ENCODE data around the gene SLC9A3. TPM values are rescaled to one million over a fixed set of nuclear protein-coding genes. Genes with fewer than 3 reads are reported as not detected.

Gene SLC9A3
- total and polyA plus RNA-seq, 3 experiments from 2014 or later: 2.4 to 2.6 (median 2.5) TPM

DNA sequence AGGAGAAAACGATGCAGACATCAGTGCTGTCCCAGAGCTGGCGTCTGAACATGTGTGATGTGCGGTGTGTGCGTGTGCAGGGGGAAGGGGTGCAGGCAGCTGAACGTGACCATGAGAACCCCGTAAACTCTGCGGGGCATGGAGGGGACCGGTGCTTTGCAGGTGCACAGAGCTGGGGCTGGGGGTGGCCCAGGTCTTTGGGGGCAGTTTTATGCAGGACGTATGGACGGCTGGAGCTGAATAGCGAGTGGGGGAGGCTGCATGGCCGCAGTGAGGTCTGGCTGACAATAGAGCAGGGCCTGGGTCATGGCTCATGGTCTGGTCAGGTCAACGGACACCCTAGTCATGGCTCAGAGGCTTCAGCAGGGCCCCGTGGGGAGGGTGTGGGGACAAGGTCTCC, 84.6 kb downstream of the SLC9A3 start:
- Mint-ChIP-seq H3K9me3 (no peaks in the 10 kb centered on the region), H3K27ac (peak overlapping the region in 1 of 8 donors; percentile 70), H3K27me3 (peaks cover 2 to 14% of the 10 kb centered on the region in 2 donors), H3K4me1 (peaks cover 10 to 25% (median 15%) of the 10 kb centered on the region in 3 donors), H3K4me3 (peak overlapping the region in 3 of 7 donors; percentile 38 to 78 (median 56)), H3K36me3 (peaks cover 0 to 4% (median 0%) of the 10 kb centered on the region in 3 donors)
- H3K27ac ChIP-seq (ENCODE audit: low read depth, low read length): no peak overlapping the region
- ChIA-PET CTCF (interaction anchor here (1.1 kb wide), 1 partner anchor 9 kb away, joined by 3 read pairs; no protein-coding TSS in a partner anchor), POLR2A (interaction anchor here (0.6 kb wide), 1 partner anchor 32 kb away, joined by 3 read pairs; no protein-coding TSS in a partner anchor)
- no peaks in the 10 kb centered on the region for H3K27me3 ChIP-seq (ENCODE audit: insufficient read depth, low read length, poor library complexity, severe bottlenecking)
- no peak for DNase-seq
- H3K4me3 ChIP-seq (ENCODE audit: low read length): no peak overlapping the region
- H3K36me3 ChIP-seq (ENCODE audit: insufficient read depth, low read length): no peaks in the 10 kb centered on the region
- peaks cover 20% of the 10 kb centered on the region for H3K4me1 ChIP-seq (ENCODE audit: insufficient read depth, low read length)
- no peaks in the 10 kb centered on the region for H3K9me3 ChIP-seq (ENCODE audit: low read length)

DNA sequence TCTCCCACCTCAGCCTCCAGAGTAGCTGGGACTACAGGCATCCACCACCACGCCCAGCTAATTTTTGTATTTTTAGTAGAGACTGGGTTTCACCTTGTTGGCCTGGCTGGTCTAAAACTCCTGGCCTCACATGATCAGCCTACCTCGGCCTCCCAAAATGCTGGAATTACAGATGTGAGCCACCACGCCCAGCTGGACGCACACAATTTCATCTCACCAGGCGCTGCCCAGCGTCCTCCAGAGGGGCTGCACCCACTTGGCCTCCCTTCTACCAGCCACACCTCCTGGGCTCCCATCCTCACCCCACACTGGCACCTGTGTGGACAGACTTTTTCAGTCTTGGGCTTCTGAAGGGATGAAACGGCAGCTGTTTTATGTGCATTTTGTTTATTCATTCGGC, 85.1 kb downstream of the SLC9A3 start:
- Histone ChIP-seq H3K4me3 (ENCODE audit: low read length) (no peak overlapping the region), H3K27me3 (ENCODE audit: insufficient read depth, low read length, poor library complexity, severe bottlenecking) (no peaks in the 10 kb centered on the region), H3K36me3 (ENCODE audit: insufficient read depth, low read length) (no peaks in the 10 kb centered on the region), H3K9me3 (ENCODE audit: low read length) (no peaks in the 10 kb centered on the region), H3K27ac (ENCODE audit: low read depth, low read length) (no peak overlapping the region), H3K4me1 (ENCODE audit: insufficient read depth, low read length) (peaks cover 17% of the 10 kb centered on the region)
- Mint-ChIP-seq H3K9me3 (no peaks in the 10 kb centered on the region), H3K27ac (no peak overlapping the region), H3K4me3 (no peak overlapping the region), H3K4me1 (peaks cover 6 to 21% (median 11%) of the 10 kb centered on the region in 3 donors), H3K36me3 (peaks cover 0 to 3% (median 0%) of the 10 kb centered on the region in 3 donors), H3K27me3 (peaks cover 2 to 14% of the 10 kb centered on the region in 2 donors)
- POLR2A ChIA-PET: interaction anchor here (0.6 kb wide), 1 partner anchor 32 kb away, joined by 3 read pairs; no protein-coding TSS in a partner anchor
- no peak for DNase-seq
- CTCF ChIA-PET: interaction anchor here (1.1 to 2.3 kb wide), 2 partner anchors 7 to 8 kb away, joined by 3 to 8 read pairs; no protein-coding TSS in a partner anchor

DNA sequence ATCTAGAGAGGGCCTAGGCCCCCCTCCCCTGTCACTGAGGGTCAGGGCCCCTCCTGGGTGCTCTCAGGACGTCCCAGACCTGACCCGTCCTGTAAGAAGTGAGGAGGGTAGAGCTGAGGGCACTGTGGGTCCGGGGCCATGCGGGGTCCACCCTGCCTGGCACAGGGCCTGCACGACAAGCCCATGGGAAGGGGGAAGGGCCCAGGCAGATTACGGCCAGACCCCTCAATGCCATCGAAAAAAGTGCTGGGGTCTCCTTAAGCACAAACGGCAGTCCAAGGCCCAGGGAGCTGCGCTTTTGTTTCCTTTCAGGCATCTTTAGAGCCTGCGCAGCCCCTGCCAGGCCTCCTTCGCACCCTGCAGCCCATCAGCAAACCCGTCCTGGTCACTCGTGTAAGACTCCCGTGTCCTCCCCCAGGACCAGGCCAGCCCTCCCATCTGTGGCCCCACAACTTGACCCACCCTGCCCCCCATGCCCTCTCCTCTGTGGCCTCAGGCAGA, 85.7 kb downstream of the SLC9A3 start:
- no peak overlapping the region for H3K27ac Mint-ChIP-seq
- ChIA-PET POLR2A (no interaction called here), CTCF (interaction anchor here (2.3 kb wide), 1 partner anchor 8 kb away, joined by 8 read pairs; no protein-coding TSS in a partner anchor)
- no peaks in the 10 kb centered on the region for H3K27me3 ChIP-seq (ENCODE audit: insufficient read depth, low read length, poor library complexity, severe bottlenecking)
- H3K27ac ChIP-seq (ENCODE audit: low read depth, low read length): no peak overlapping the region
- no peak for DNase-seq
- H3K4me1 ChIP-seq (ENCODE audit: insufficient read depth, low read length): peaks cover 11% of the 10 kb centered on the region
- H3K27me3 Mint-ChIP-seq: peaks cover 2 to 14% of the 10 kb centered on the region in 2 donors
- peaks cover 2 to 14% (median 7%) of the 10 kb centered on the region in 3 donors for H3K4me1 Mint-ChIP-seq
- no peaks in the 10 kb centered on the region for H3K9me3 Mint-ChIP-seq
- H3K4me3 Mint-ChIP-seq: no peak overlapping the region
- peaks cover 0 to 3% (median 0%) of the 10 kb centered on the region in 3 donors for H3K36me3 Mint-ChIP-seq
- no peaks in the 10 kb centered on the region for H3K9me3 ChIP-seq (ENCODE audit: low read length)
- no peaks in the 10 kb centered on the region for H3K36me3 ChIP-seq (ENCODE audit: insufficient read depth, low read length)
- H3K4me3 ChIP-seq (ENCODE audit: low read length): no peak overlapping the region

DNA sequence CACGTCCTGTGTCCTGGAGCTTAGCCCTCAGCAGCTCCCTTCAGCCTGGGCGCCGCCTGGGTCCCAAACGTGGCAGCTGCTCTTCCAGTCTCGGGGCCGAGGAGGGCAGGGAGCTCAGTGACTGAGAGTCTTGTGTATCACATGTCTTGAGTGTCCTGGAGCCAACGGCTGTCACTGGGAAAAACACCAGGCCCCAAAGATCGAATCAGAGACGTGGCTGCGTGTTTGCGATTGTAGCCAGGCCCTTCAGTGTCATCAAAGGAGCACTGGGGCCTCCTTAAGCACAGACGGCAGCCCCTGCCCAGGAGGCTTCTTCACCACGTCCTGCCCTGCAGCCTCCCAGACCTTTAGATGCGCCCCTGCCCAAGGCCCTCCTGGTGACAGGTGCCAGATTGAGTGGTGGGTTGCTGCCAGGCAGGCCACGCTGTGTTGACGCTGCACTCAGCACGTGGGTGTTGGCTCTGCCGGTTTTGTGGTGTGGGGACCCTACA, 86.9 kb downstream of the SLC9A3 start:
- CTCF ChIA-PET: interaction anchor here (1.1 to 2.3 kb wide), 2 partner anchors 9 to 120 kb away, joined by 3 to 8 read pairs; no protein-coding TSS in a partner anchor
- peaks cover 0 to 8% (median 3%) of the 10 kb centered on the region in 3 donors for H3K4me1 Mint-ChIP-seq
- no peaks in the 10 kb centered on the region for H3K36me3 Mint-ChIP-seq
- peaks cover 2 to 14% of the 10 kb centered on the region in 2 donors for H3K27me3 Mint-ChIP-seq
- H3K4me3 Mint-ChIP-seq: no peak overlapping the region
- Histone ChIP-seq H3K36me3 (ENCODE audit: insufficient read depth, low read length) (no peaks in the 10 kb centered on the region), H3K27me3 (ENCODE audit: insufficient read depth, low read length, poor library complexity, severe bottlenecking) (no peaks in the 10 kb centered on the region), H3K27ac (ENCODE audit: low read depth, low read length) (no peak overlapping the region), H3K4me3 (ENCODE audit: low read length) (no peak overlapping the region), H3K4me1 (ENCODE audit: insufficient read depth, low read length) (peaks cover 6% of the 10 kb centered on the region), H3K9me3 (ENCODE audit: low read length) (no peaks in the 10 kb centered on the region)
- H3K9me3 Mint-ChIP-seq: no peaks in the 10 kb centered on the region
- POLR2A ChIA-PET: no interaction called here
- H3K27ac Mint-ChIP-seq: no peak overlapping the region
- DNase-seq: no peak

DNA sequence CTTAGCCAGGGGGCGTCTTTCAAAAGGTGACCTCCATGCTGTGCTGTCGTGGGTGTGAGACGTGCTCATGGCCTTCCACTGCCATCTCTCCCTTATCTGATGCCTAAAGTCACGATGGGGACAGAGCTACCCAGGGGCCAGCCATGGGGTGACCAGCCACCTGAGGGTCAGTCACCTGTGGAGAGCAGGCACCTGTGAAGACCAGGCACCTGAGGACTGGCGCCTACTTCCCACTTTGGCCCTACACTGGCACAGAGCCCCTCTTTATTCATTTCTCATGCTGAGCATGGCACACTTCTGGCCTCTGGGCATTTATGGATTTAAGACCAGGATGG, 87.6 kb downstream of the SLC9A3 start:
- no peaks in the 10 kb centered on the region for H3K27me3 ChIP-seq (ENCODE audit: insufficient read depth, low read length, poor library complexity, severe bottlenecking)
- ChIA-PET CTCF (interaction anchor here (1.1 kb wide), 1 partner anchor 119 kb away, joined by 3 read pairs; no protein-coding TSS in a partner anchor), POLR2A (no interaction called here)
- H3K4me3 ChIP-seq (ENCODE audit: low read length): no peak overlapping the region
- no peaks in the 10 kb centered on the region for H3K9me3 ChIP-seq (ENCODE audit: low read length)
- no peaks in the 10 kb centered on the region for H3K4me1 ChIP-seq (ENCODE audit: insufficient read depth, low read length)
- H3K36me3 ChIP-seq (ENCODE audit: insufficient read depth, low read length): no peaks in the 10 kb centered on the region
- Mint-ChIP-seq H3K27ac (peak overlapping the region in 1 of 8 donors; percentile 66), H3K27me3 (peaks cover 2 to 21% of the 10 kb centered on the region in 2 donors), H3K36me3 (no peaks in the 10 kb centered on the region), H3K4me1 (peaks cover 0 to under 1% (median under 1%) of the 10 kb centered on the region in 3 donors), H3K9me3 (no peaks in the 10 kb centered on the region), H3K4me3 (no peak overlapping the region)
- no peak overlapping the region for H3K27ac ChIP-seq (ENCODE audit: low read depth, low read length)
- DNase-seq: no peak

DNA sequence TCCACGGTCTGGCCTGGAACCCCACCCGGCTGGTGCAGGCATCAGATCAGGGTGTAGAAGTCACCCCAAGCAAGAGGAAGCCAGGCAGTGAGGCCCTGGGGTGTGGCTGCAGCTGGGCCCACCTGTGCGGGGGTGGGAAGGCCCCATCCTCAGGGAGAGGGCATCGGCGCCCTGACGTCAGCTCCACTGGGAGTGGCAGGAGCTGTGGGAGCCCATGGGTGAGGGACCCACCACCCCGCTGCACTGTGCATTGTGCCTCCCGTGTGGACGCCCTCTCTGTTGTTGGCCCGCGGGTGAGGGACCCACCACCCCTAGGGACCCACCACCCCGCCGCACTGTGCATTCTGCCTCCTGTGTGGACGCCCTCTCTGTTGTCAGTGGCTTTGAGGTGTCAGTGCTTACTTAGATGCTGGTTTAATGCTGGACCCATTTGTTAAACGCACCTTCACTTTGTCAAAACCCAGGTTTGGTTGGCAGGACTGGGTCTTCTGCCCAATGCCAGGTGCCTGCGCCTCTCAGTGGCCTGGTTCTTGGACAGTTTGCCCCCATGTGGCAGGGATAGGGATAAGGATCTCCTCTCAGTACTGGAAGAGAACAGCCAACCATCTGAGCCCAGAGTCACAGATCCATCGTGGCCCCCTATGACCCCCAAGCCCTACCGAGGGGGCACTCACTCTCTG, 88.1 kb downstream of the SLC9A3 start:
- Mint-ChIP-seq H3K27ac (peak overlapping the region in 1 of 8 donors; percentile 66), H3K4me3 (peak overlapping the region in 1 of 7 donors; percentile 59), H3K36me3 (no peaks in the 10 kb centered on the region), H3K27me3 (peaks cover 2 to 22% of the 10 kb centered on the region in 2 donors), H3K4me1 (no peaks in the 10 kb centered on the region), H3K9me3 (no peaks in the 10 kb centered on the region)
- no peak for DNase-seq
- Histone ChIP-seq H3K9me3 (ENCODE audit: low read length) (no peaks in the 10 kb centered on the region), H3K27me3 (ENCODE audit: insufficient read depth, low read length, poor library complexity, severe bottlenecking) (no peaks in the 10 kb centered on the region), H3K27ac (ENCODE audit: low read depth, low read length) (no peak overlapping the region), H3K4me3 (ENCODE audit: low read length) (no peak overlapping the region), H3K36me3 (ENCODE audit: insufficient read depth, low read length) (no peaks in the 10 kb centered on the region), H3K4me1 (ENCODE audit: insufficient read depth, low read length) (no peaks in the 10 kb centered on the region)
- CTCF ChIA-PET: interaction anchor here (0.9 kb wide), 1 partner anchor 11 kb away, joined by 3 read pairs; no protein-coding TSS in a partner anchor
- POLR2A ChIA-PET: no interaction called here

DNA sequence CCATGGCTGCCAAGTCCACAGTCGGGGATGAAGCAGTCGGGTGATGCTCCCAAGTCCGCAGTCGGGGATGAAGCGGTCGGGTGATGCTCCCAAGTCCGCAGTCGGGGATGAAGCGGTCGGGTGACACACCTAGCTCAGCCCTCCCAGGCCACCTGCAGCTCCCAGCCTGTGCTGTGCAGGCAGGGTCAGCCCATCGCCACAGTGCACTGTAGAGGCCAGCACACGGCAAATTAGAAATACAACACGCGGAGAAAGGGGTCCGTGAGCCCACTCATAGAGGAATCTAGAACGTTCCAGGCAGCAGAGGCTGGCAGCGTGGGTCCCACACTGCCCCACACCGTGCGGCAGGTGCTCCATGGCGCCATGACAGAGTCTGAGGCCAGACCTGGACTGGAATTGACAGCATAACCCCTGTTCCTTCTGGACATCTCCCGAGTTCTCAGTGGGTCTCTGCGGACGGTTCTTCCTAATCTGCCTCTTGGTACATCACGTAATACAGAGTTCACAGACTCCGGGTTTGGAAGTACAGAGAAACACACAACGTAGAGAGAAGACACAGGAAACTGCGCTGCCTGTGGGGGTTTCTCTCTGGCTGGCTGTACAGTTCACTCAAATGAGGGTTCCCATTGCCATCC, 89.0 kb downstream of the SLC9A3 start:
- no peak overlapping the region for H3K27ac Mint-ChIP-seq
- CTCF ChIA-PET: interaction anchor here (0.9 to 1.5 kb wide), 2 partner anchors 10 to 11 kb away, joined by 3 read pairs; no protein-coding TSS in a partner anchor

More for the DNA sequence above, 89.0 kb downstream of the SLC9A3 start:
- POLR2A ChIA-PET: no interaction called here
- H3K4me3 ChIP-seq (ENCODE audit: low read length): no peak overlapping the region
- DNase-seq: no peak
- no peaks in the 10 kb centered on the region for H3K4me1 ChIP-seq (ENCODE audit: insufficient read depth, low read length)
- Mint-ChIP-seq H3K36me3 (no peaks in the 10 kb centered on the region), H3K4me1 (no peaks in the 10 kb centered on the region), H3K9me3 (no peaks in the 10 kb centered on the region), H3K4me3 (peak overlapping the region in 1 of 7 donors; percentile 59), H3K27me3 (peaks cover 2 to 22% of the 10 kb centered on the region in 2 donors)
- H3K27ac ChIP-seq (ENCODE audit: low read depth, low read length): no peak overlapping the region
- no peaks in the 10 kb centered on the region for H3K36me3 ChIP-seq (ENCODE audit: insufficient read depth, low read length)
- H3K27me3 ChIP-seq (ENCODE audit: insufficient read depth, low read length, poor library complexity, severe bottlenecking): no peaks in the 10 kb centered on the region
- H3K9me3 ChIP-seq (ENCODE audit: low read length): no peaks in the 10 kb centered on the region
